GM19397 (cell line): ENCODE results near the gene FGF1.
A peak's percentile ranks its signal among the peaks of the same experiment; 100 is the strongest.

ENCODE experiments used
- ATAC-seq: cut with Tn5 transposase; IDR thresholded peaks from one replicate; pipeline ENCODE4 v1.9.1; 2021; ENCODE audit warnings: mild to moderate bottlenecking, moderate library complexity; ENCODE audit not compliant: unreplicated experiment

The FGF1 gene

GRCh38 chr5:142615948-142616347 is 69.9 kb downstream of the FGF1 start:
- ATAC-seq = no peak

- no peak for ATAC-seq
These were observed 71.8 kb downstream of the FGF1 start for GRCh38 chr5:142614054-142614453.

GRCh38 chr5:142613271-142613671 is 72.6 kb downstream of the FGF1 start:
- ATAC-seq = no peak

- ATAC-seq = no peak
These were observed 73.2 kb downstream of the FGF1 start for GRCh38 chr5:142612494-142613270.

GRCh38 chr5:142611154-142611553 is 74.7 kb downstream of the FGF1 start:
- peak; percentile 91 for ATAC-seq

GRCh38 chr5:142610176-142611001 is 75.5 kb downstream of the FGF1 start:
- no peak for ATAC-seq

- no peak for ATAC-seq
These were observed 76.7 kb downstream of the FGF1 start for GRCh38 chr5:142609142-142609541.

GRCh38 chr5:142608081-142608480 is 77.8 kb downstream of the FGF1 start:
- no peak for ATAC-seq

GRCh38 chr5:142605611-142606010 is 80.3 kb downstream of the FGF1 start:
- no peak for ATAC-seq

GRCh38 chr5:142602720-142603245 is 83.1 kb downstream of the FGF1 start:
- no peak for ATAC-seq

GRCh38 chr5:142601432-142601831 is 84.5 kb downstream of the FGF1 start:
- ATAC-seq = no peak

- ATAC-seq = no peak
These were observed 85.1 kb downstream of the FGF1 start for GRCh38 chr5:142600611-142601358.

GRCh38 chr5:142600092-142600491 is 85.8 kb downstream of the FGF1 start:
- no peak for ATAC-seq

- no peak for ATAC-seq
These were observed 87.6 kb downstream of the FGF1 start for GRCh38 chr5:142598338-142598700.

GRCh38 chr5:142597546-142598337 is 88.1 kb downstream of the FGF1 start:
- no peak for ATAC-seq

GRCh38 chr5:142597025-142597424 is 88.9 kb downstream of the FGF1 start:
- no peak for ATAC-seq

GRCh38 chr5:142592365-142592764 is 93.5 kb downstream of the FGF1 start:
- no peak for ATAC-seq

GRCh38 chr5:142590451-142591231 is 95.2 kb downstream of the FGF1 start:
- ATAC-seq = no peak

- no peak for ATAC-seq
These were observed 96.2 kb downstream of the FGF1 start for GRCh38 chr5:142589720-142590119.
